GM18519 (cell line): ENCODE data around the gene PRM3.

Source experiments
- ATAC-seq: cut with Tn5 transposase; IDR thresholded peaks from one replicate; pipeline ENCODE4 v1.9.1; 2021; ENCODE audit warnings: mild to moderate bottlenecking, moderate library complexity; ENCODE audit not compliant: unreplicated experiment, low FRiP score

Gene PRM3, protein sequence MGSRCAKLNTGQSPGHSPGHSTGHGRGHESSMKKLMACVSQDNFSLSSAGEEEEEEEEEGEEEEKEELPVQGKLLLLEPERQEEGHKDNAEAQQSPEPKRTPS

GRCh38 chr16:11272921-11273720 is at the start of gene PRM3:
Gene PRM3 (minus strand): TSS chr16:11273629. CDS start chr16:11273595, 34 bp downstream.
- ATAC-seq: no peak

- no peak for ATAC-seq
Measured at GRCh38 chr16:11322823-11323222, 49.4 kb upstream of the PRM3 start.

GRCh38 chr16:11321662-11322061 is 48.2 kb upstream of the PRM3 start:
- ATAC-seq: no peak

DNA sequence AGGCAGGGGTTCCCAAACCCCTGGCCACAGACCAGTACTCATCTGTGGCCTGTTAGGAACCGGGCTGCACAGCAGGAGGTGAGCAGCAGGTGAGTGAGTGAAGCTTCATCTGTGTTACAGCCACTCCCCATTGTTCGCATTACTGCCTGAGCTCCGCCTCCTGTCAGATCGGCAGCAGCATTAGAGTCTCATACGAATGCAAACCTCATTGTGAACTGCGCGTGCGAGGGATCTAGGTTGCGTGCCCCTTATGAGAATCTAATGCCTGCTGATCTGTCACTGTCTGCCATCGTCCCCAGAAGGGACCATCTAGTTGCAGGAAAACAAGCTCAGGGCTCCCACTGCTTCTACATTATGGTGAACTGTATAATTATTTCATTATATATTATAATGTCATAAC is 46.7 kb upstream of the PRM3 start:
- no peak for ATAC-seq

DNA sequence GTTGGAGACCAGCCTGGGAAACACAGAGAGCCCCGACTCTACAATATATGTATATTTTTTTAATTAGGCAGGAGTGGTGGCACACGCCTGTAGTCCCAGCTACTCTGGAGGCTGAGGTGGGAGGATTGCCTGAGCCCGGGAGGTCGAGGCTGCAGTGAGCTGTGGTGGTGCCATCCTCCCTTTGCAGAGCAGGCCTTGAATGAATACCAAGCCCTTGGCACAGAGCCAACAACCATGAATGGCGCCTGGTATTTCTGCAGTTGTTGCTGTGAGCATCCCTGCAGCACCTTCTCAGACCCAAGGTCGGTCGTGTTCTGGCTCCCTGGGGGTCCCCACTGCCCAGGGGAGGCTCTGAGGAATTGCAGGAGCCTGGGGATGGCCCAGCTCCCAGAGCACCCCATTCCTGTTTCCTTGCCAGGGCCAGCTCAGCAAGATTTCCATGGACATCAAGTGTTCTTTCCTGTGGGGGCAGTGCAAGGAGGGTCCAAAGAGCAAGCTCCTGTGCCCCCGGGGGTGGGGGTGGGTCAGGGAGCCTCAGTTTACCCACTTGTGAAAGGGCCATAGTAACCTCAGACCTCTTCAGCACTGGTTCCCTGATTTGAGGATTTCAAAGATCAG is 46.2 kb upstream of the PRM3 start:
- no peak for ATAC-seq

GRCh38 chr16:11318817-11319216 is 45.4 kb upstream of the PRM3 start:
- ATAC-seq: no peak

DNA sequence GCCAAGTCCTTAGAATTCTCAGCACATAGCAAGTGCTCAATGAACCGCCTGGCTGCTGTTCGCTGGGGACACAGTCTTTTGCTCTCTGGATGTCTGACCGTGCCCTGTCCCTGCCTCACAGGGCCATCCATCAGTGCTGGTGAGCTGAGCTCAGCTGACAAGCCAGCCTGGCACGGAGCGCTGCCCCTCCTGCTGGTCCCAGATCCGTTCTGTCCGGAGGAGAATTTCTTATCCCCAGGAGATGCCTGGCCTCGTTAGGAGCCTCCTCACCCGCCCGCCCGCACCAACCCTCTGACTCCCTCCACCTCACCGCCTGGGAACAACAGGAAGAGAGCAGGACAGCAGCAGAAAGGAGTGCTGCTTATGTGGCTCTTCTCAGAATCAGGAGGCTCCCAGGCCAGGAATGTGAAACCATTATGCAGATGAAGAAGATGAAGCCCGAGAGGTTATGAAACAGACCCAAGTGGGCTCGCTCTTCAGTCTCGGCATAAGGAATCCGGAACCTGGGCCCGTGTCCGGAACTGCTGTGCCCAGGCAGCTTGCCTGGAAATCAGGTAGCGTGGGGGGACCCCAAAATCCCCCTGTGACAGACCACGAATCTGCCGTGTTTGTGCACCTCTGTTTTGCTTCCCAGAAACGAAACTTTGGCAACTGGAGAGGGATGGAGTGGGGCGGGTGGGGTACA is 43.0 kb upstream of the PRM3 start:
- no peak for ATAC-seq

DNA sequence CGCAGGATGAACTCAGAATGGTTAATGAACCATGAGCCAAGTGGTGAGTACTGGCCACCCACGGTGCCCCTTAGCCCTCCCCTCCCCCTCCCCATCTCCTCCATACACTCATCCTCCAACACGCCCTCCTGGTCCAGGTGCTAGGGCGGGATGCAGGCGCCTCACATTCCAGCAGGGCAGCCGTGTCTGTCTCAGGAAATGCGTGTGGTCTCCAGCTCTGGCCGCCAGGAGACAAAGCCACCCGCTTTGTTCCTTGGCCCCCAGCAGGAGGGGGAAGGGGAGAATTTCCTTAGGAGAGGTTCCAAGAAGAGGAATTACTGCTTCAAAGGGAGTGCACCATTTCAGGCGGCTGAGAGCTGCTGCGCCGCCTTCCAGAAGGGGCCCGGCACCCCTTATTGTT is 42.1 kb upstream of the PRM3 start:
- ATAC-seq: no peak

DNA sequence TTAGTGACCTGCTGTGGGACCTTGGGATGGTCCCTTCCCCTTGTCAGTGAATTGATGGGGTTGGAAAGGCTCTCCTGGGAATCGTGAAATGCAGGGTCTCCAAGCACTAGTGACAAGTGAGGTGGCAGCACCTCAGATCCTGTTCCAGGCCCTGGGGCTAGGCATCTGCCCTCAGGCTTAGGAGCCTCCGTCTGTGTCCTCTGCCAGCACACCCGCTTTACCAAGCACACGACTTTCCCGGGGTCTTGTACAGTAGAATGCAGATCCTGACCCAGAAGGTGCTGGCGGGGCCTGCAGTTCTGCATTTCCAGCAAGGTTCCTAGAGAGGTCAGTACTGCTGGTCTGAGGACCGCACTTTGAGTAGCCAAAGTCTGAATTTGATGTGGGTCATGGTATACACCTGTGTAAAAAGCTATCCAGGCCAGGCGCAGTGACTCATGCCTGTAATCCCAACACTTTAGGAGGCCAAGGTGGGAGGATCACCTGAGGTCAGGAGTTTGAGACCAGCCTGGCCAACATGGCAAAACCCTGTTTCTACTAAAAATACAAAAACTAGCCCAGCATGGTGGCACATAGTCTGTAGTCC is 41.0 kb upstream of the PRM3 start:
- no peak for ATAC-seq

- ATAC-seq: no peak
Measured at GRCh38 chr16:11313493-11314308, 40.3 kb upstream of the PRM3 start.

GRCh38 chr16:11312718-11313492 is 39.5 kb upstream of the PRM3 start:
- ATAC-seq: no peak

- no peak for ATAC-seq
Measured at GRCh38 chr16:11310997-11311561, 37.6 kb upstream of the PRM3 start.

GRCh38 chr16:11310634-11310977 is 37.2 kb upstream of the PRM3 start:
- no peak for ATAC-seq

- no peak for ATAC-seq
Measured at GRCh38 chr16:11309895-11310633, 36.6 kb upstream of the PRM3 start.

GRCh38 chr16:11308493-11309283 is 35.3 kb upstream of the PRM3 start:
- no peak for ATAC-seq

- no peak for ATAC-seq
Measured at GRCh38 chr16:11307639-11308492, 34.4 kb upstream of the PRM3 start.
